ENCODE results near the gene ATP8B3.
"Not testable (repeated sequence)": the region's sequence is repeated elsewhere in the genome, so short reads cannot be mapped to it uniquely, and the experiment has no call there.

The ATP8B3 gene

GRCh38 chr19:1760786-1761527 lies 51.1 kb downstream of the ATP8B3 start:
- H3K9me3 ChIP-seq (ENCODE audit: low read length): not testable (repeated sequence)

GRCh38 chr19:1760020-1760419 lies 52.1 kb downstream of the ATP8B3 start:
- no peak overlapping the region for H3K9ac ChIP-seq (ENCODE audit: low read length)
- no peak overlapping the region for H3K4me3 ChIP-seq (ENCODE audit: low read depth in 1 of 2, low read length in 2 of 2)
- peaks cover 31 to 94% of the 10 kb centered on the region in 2 donors for H3K27me3 ChIP-seq (ENCODE audit: control insufficient read depth in 1 of 2, insufficient read depth in 2 of 2, low read length in 2 of 2)
- H3K27ac ChIP-seq (ENCODE audit: low read depth, low read length): no peak overlapping the region
- H3K9me3 ChIP-seq (ENCODE audit: low read length): no peaks in the 10 kb centered on the region
- no peaks in the 10 kb centered on the region for H3K36me3 ChIP-seq (ENCODE audit: insufficient read depth, low read length)
- no peaks in the 10 kb centered on the region for H3K4me1 ChIP-seq (ENCODE audit: insufficient read depth, low read length)

More at GRCh38 chr19:1760786-1761527, 51.1 kb downstream of the ATP8B3 start:
- peaks cover 34 to 94% of the 10 kb centered on the region in 2 donors for H3K27me3 ChIP-seq (ENCODE audit: control insufficient read depth in 1 of 2, insufficient read depth in 2 of 2, low read length in 2 of 2)
- not testable (repeated sequence) for H3K4me1 ChIP-seq (ENCODE audit: insufficient read depth, low read length); H3K9ac ChIP-seq (ENCODE audit: low read length); H3K27ac ChIP-seq (ENCODE audit: low read depth, low read length); H3K36me3 ChIP-seq (ENCODE audit: insufficient read depth, low read length); H3K4me3 ChIP-seq (ENCODE audit: low read depth in 1 of 2, low read length in 2 of 2)

GRCh38 chr19:1758959-1759903 lies 52.8 kb downstream of the ATP8B3 start:
- H3K9me3 ChIP-seq (ENCODE audit: low read length): no peaks in the 10 kb centered on the region
- H3K4me3 ChIP-seq (ENCODE audit: low read depth in 1 of 2, low read length in 2 of 2): no peak overlapping the region
- H3K4me1 ChIP-seq (ENCODE audit: insufficient read depth, low read length): no peaks in the 10 kb centered on the region
- no peaks in the 10 kb centered on the region for H3K36me3 ChIP-seq (ENCODE audit: insufficient read depth, low read length)
- peaks cover 31 to 92% of the 10 kb centered on the region in 2 donors for H3K27me3 ChIP-seq (ENCODE audit: control insufficient read depth in 1 of 2, insufficient read depth in 2 of 2, low read length in 2 of 2)
- no peak overlapping the region for H3K27ac ChIP-seq (ENCODE audit: low read depth, low read length)
- no peak overlapping the region for H3K9ac ChIP-seq (ENCODE audit: low read length)

GRCh38 chr19:1758231-1758577 lies 53.9 kb downstream of the ATP8B3 start:
- Histone ChIP-seq H3K27ac (ENCODE audit: low read depth, low read length) (no peak overlapping the region), H3K9me3 (ENCODE audit: low read length) (no peaks in the 10 kb centered on the region), H3K4me3 (ENCODE audit: low read depth in 1 of 2, low read length in 2 of 2) (no peak overlapping the region), H3K4me1 (ENCODE audit: insufficient read depth, low read length) (no peaks in the 10 kb centered on the region), H3K27me3 (ENCODE audit: control insufficient read depth in 1 of 2, insufficient read depth in 2 of 2, low read length in 2 of 2) (peaks cover 31 to 81% of the 10 kb centered on the region in 2 donors), H3K36me3 (ENCODE audit: insufficient read depth, low read length) (no peaks in the 10 kb centered on the region), H3K9ac (ENCODE audit: low read length) (no peak overlapping the region)

- H3K4me1 ChIP-seq (ENCODE audit: insufficient read depth, low read length): no peaks in the 10 kb centered on the region
- no peak overlapping the region for H3K9ac ChIP-seq (ENCODE audit: low read length)
- H3K36me3 ChIP-seq (ENCODE audit: insufficient read depth, low read length): no peaks in the 10 kb centered on the region
- no peak overlapping the region for H3K27ac ChIP-seq (ENCODE audit: low read depth, low read length)
- peaks cover 31 to 81% of the 10 kb centered on the region in 2 donors for H3K27me3 ChIP-seq (ENCODE audit: control insufficient read depth in 1 of 2, insufficient read depth in 2 of 2, low read length in 2 of 2)
- H3K9me3 ChIP-seq (ENCODE audit: low read length): no peaks in the 10 kb centered on the region
- H3K4me3 ChIP-seq (ENCODE audit: low read depth in 1 of 2, low read length in 2 of 2): no peak overlapping the region
Measured at GRCh38 chr19:1757468-1758230, 54.4 kb downstream of the ATP8B3 start.

GRCh38 chr19:1756705-1757465 lies 55.2 kb downstream of the ATP8B3 start:
- no peak overlapping the region for H3K9ac ChIP-seq (ENCODE audit: low read length)
- H3K27ac ChIP-seq (ENCODE audit: low read depth, low read length): no peak overlapping the region
- no peaks in the 10 kb centered on the region for H3K4me1 ChIP-seq (ENCODE audit: insufficient read depth, low read length)
- H3K4me3 ChIP-seq (ENCODE audit: low read depth in 1 of 2, low read length in 2 of 2): no peak overlapping the region
- no peaks in the 10 kb centered on the region for H3K36me3 ChIP-seq (ENCODE audit: insufficient read depth, low read length)
- H3K27me3 ChIP-seq (ENCODE audit: control insufficient read depth in 1 of 2, insufficient read depth in 2 of 2, low read length in 2 of 2): peaks cover 34 to 81% of the 10 kb centered on the region in 2 donors
- no peaks in the 10 kb centered on the region for H3K9me3 ChIP-seq (ENCODE audit: low read length)

GRCh38 chr19:1756264-1756663 lies 55.8 kb downstream of the ATP8B3 start:
- H3K27ac ChIP-seq (ENCODE audit: low read depth, low read length): no peak overlapping the region
- no peaks in the 10 kb centered on the region for H3K9me3 ChIP-seq (ENCODE audit: low read length)
- no peak overlapping the region for H3K9ac ChIP-seq (ENCODE audit: low read length)
- no peaks in the 10 kb centered on the region for H3K4me1 ChIP-seq (ENCODE audit: insufficient read depth, low read length)
- peaks cover 36 to 81% of the 10 kb centered on the region in 2 donors for H3K27me3 ChIP-seq (ENCODE audit: control insufficient read depth in 1 of 2, insufficient read depth in 2 of 2, low read length in 2 of 2)
- no peaks in the 10 kb centered on the region for H3K36me3 ChIP-seq (ENCODE audit: insufficient read depth, low read length)
- H3K4me3 ChIP-seq (ENCODE audit: low read depth in 1 of 2, low read length in 2 of 2): no peak overlapping the region

GRCh38 chr19:1755467-1756171 lies 56.5 kb downstream of the ATP8B3 start:
- Histone ChIP-seq H3K9ac (ENCODE audit: low read length) (no peak overlapping the region), H3K4me1 (ENCODE audit: insufficient read depth, low read length) (no peaks in the 10 kb centered on the region), H3K27ac (ENCODE audit: low read depth, low read length) (no peak overlapping the region), H3K36me3 (ENCODE audit: insufficient read depth, low read length) (no peaks in the 10 kb centered on the region), H3K9me3 (ENCODE audit: low read length) (no peaks in the 10 kb centered on the region), H3K27me3 (ENCODE audit: control insufficient read depth in 1 of 2, insufficient read depth in 2 of 2, low read length in 2 of 2) (peaks cover 40 to 85% of the 10 kb centered on the region in 2 donors), H3K4me3 (ENCODE audit: low read depth in 1 of 2, low read length in 2 of 2) (no peak overlapping the region)

GRCh38 chr19:1754636-1755466 lies 57.2 kb downstream of the ATP8B3 start:
- no peak overlapping the region for H3K9ac ChIP-seq (ENCODE audit: low read length)
- no peak overlapping the region for H3K27ac ChIP-seq (ENCODE audit: low read depth, low read length)
- no peaks in the 10 kb centered on the region for H3K9me3 ChIP-seq (ENCODE audit: low read length)
- peaks cover 44 to 85% of the 10 kb centered on the region in 2 donors for H3K27me3 ChIP-seq (ENCODE audit: control insufficient read depth in 1 of 2, insufficient read depth in 2 of 2, low read length in 2 of 2)
- H3K4me3 ChIP-seq (ENCODE audit: low read depth in 1 of 2, low read length in 2 of 2): no peak overlapping the region
- no peaks in the 10 kb centered on the region for H3K36me3 ChIP-seq (ENCODE audit: insufficient read depth, low read length)
- H3K4me1 ChIP-seq (ENCODE audit: insufficient read depth, low read length): no peaks in the 10 kb centered on the region
